Measurements from ENCODE around the gene AAGAB.

GRCh38 chr15:67184208-67184925 is 70.1 kb downstream of the AAGAB start:
- no peak for TF ChIP-seq FOSL1 (IDR thresholded peaks at IDR 0.05; ENCODE audit: low read depth)
- TF ChIP-seq EZH2 (IDR thresholded peaks at IDR 0.05) = no peak
- no peak for TF ChIP-seq REST (IDR thresholded peaks at IDR 0.05; ENCODE audit: low read depth)
- no peak for TF ChIP-seq POLR2A (IDR thresholded peaks at IDR 0.05; ENCODE audit: borderline replicate concordance, extremely low read depth, insufficient read depth, insufficient read length)
- no peak for TF ChIP-seq CTCF (IDR thresholded peaks at IDR 0.05 in 2 of 3, conservative IDR thresholded peaks at IDR 0.05 in 1 of 3; ENCODE audit: borderline replicate concordance in 1 of 3, insufficient read depth in 1 of 3, low read depth in 2 of 3, low read length in 2 of 3)

All from HCT116 (cell line).